Astrocyte of the cerebellum (primary cell): ENCODE measurements around the gene CALML6.

Experiments
- DNase-seq: peaks from one replicate; pipeline ENCODE4 v3.0.0-alpha.2; 2011; ENCODE audit warnings: low read depth
- H3K4me3 ChIP-seq: 2 replicates; pipeline ENCODE4 v1.5.1; 2011; ENCODE audit warnings: mild to moderate bottlenecking, low read depth, low read length, moderate library complexity
- in situ Hi-C: cut with HindIII; loops from 2 replicates; pipeline ENCODE4 v1.10.0; 2017; ENCODE audit warnings: low sequenced_read_pairs
- TF ChIP-seq, protein P1 (sequence below): IDR thresholded peaks from 2 replicates; pipeline ENCODE4 v1.5.1; 2012; ENCODE audit warnings: low read length, low read depth, moderate library complexity, mild to moderate bottlenecking; ENCODE audit errors: missing control alignments

The CALML6 gene

DNA sequence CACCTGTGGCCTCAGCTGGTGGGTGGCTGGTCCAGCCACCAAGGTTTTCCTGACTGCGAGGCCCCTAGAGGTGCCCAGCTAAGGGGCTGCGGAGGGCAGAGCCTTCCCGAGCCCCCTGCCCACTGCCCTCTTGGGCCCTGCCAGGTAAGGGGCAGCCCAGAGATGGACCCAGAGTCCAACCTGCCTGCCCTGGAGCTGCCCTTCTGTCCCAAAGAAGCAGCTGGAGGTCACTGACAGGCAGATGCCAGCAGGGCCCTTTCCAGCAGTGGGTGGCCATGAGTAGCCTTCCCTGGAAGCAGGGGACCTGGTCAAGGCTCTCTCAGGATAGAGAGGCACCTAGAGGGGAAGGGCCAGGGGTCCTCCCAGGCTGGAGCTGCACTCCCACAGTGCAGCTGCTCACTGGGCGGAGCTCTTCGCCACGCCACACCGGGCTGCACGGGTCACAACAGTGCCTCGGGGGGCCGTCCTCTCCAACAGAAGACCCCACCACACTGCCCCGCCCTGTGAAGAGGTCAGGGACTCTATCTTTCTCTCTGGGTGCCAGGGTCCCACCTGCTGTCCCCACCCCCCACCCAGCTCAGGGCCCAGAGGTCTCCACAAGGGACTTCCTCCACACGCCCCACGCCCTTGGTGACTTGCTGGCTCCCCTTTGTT is 13.3 kb upstream of the CALML6 start:
- no peak for DNase-seq
- no peak overlapping the region for H3K4me3 ChIP-seq
- TF ChIP-seq, protein P1, sequence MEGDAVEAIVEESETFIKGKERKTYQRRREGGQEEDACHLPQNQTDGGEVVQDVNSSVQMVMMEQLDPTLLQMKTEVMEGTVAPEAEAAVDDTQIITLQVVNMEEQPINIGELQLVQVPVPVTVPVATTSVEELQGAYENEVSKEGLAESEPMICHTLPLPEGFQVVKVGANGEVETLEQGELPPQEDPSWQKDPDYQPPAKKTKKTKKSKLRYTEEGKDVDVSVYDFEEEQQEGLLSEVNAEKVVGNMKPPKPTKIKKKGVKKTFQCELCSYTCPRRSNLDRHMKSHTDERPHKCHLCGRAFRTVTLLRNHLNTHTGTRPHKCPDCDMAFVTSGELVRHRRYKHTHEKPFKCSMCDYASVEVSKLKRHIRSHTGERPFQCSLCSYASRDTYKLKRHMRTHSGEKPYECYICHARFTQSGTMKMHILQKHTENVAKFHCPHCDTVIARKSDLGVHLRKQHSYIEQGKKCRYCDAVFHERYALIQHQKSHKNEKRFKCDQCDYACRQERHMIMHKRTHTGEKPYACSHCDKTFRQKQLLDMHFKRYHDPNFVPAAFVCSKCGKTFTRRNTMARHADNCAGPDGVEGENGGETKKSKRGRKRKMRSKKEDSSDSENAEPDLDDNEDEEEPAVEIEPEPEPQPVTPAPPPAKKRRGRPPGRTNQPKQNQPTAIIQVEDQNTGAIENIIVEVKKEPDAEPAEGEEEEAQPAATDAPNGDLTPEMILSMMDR = no peak
- in situ Hi-C loops = no loop called here

DNA sequence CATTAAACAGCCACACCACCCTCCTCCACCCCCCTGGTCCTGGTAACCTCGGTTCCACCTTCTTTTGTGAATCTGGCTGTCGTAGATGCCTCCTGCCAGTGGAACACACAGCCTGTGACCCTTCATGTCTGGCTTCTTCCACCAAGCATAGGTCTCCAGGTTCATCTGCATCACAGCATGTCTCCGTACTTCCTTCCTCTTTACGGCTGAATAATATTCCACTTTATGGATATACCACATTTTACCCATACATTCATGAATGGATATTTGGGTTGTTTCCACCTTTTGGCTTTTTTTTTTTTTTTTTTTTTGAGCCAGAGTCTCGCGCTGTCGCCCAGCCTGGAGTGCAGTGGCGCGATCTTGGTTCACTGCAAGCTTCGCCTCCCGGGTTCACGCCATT is 11.8 kb upstream of the CALML6 start:
- in situ Hi-C loops = no loop called here
- DNase-seq = no peak
- H3K4me3 ChIP-seq = no peak overlapping the region
- TF ChIP-seq, protein P1 = no peak

DNA sequence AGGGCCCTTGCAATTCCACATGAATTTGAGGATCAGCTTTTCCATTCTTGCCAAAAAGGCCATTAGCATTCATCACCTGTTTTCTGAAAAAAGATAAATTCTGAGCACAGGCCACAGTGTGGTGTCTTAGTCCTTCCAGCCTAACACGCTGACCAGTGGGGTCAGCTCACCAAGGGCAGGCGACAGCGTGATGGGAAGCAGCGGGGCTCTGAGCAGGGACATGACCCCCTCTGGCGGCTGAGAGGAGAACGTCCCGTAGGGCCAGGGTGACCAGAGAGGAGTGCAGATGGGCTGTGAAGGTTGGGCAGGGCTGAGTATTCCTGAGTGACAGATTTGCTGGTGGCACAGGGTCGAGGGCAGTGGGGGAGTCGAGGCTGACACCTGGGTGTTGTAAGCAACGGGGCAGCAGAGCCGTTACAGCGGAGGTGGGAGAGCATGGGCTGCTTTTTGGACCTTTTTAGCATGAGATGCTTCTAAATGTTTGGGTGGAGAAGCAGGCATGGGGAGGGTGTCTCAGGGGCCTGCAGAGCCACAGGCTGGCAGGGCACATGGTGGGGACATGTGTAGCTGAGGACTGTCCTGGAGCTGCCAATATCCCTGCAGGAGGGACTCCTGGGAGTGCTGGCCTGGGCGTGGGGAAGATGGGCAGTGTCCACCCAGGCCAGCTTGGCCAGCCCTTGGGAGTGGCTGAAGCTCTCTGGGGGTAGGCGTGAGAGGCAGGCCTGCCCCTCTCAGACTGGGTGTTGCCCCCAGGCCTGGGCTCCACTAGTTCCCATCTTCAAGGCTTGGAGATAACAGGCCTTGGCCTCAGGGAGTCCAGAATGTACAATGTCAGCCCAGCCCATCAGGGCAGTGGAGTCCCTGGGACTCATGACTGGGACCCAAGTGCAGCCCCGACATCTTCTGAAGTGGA is 8.6 kb upstream of the CALML6 start:
- DNase-seq = peak; percentile 28
- TF ChIP-seq, protein P1 = peak; percentile 98
- in situ Hi-C loops = no loop called here
- no peak overlapping the region for H3K4me3 ChIP-seq

- in situ Hi-C loops = no loop called here
- no peak overlapping the region for H3K4me3 ChIP-seq
- DNase-seq = no peak
- TF ChIP-seq, protein P1 = no peak
These were observed 7.8 kb upstream of the CALML6 start for GRCh38 chr1:1907098-1907736.

DNA sequence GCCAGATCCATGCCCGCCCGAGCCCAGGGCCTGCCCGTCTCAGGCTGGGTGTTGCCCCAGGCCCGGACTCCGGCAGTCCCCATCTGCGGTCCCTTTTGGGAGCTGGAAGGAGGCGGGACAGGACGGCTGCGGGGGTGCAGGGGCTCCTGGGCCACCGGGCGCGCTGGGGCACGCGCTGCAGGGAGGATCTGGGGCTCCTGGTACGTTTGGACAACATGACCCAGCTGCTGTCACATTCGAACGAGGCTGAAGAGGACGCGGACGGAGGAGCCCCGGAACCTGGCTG is 6.6 kb upstream of the CALML6 start:
- peak overlapping the region; percentile 59 for H3K4me3 ChIP-seq
- DNase-seq = no peak
- TF ChIP-seq, protein P1 = no peak
- in situ Hi-C loops = no loop called here

- in situ Hi-C loops = no loop called here
- no peak for DNase-seq
- TF ChIP-seq, protein P1 = no peak
- H3K4me3 ChIP-seq = peak overlapping the region; percentile 59
These were observed 5.0 kb upstream of the CALML6 start for GRCh38 chr1:1910033-1910465.
